Activated B cell treated with CpG ODN at 0.5 μM for 24 hours (primary cell): ENCODE data around the gene SAFB. TPM values are rescaled to one million over a fixed set of nuclear protein-coding genes. Genes with fewer than 3 reads are reported as not detected.
A peak's percentile ranks its signal among the peaks of the same experiment; 100 is the strongest.

ENCODE experiments used
- ATAC-seq: fragments of 200-7000 bp; cut with Tn5 transposase; one replicate; pipeline ENCODE4 v1.10.0; 2021; ENCODE audit warnings: low read depth, mild to moderate bottlenecking, moderate library complexity
- CTCF ChIA-PET: fragments of 350-600 bp; sonication (Branson Sonifier 250); formaldehyde crosslinking; loops from one replicate; lab custom pipeline; 2021; ENCODE audit warnings: antibody characterized with exemption; lab: Charles Lee
- POLR2A ChIA-PET: fragments of 350-600 bp; sonication (Branson Sonifier 250); formaldehyde crosslinking; loops from one replicate; lab custom pipeline; 2021; ENCODE audit warnings: antibody characterized with exemption; lab: Charles Lee
- DNase-seq: peaks from one replicate; pipeline ENCODE4 v3.0.0; 2022
- H3K27ac Mint-ChIP-seq: one replicate; pipeline ENCODE4 v1.8.0; 2020; ENCODE audit warnings: mixed read lengths
- H3K27me3 Mint-ChIP-seq: one replicate; pipeline ENCODE4 v1.8.0; 2021; ENCODE audit warnings: mixed read lengths
- H3K36me3 Mint-ChIP-seq: one replicate; pipeline ENCODE4 v1.8.0; 2021; ENCODE audit warnings: low read depth, mixed read lengths
- H3K4me1 Mint-ChIP-seq: one replicate; pipeline ENCODE4 v1.8.0; 2021; ENCODE audit warnings: mixed read lengths
- H3K4me3 Mint-ChIP-seq: one replicate; pipeline ENCODE4 v1.8.0; 2020; ENCODE audit warnings: mild to moderate bottlenecking, mixed read lengths
- H3K9me3 Mint-ChIP-seq: one replicate; pipeline ENCODE4 v1.8.0; 2020; ENCODE audit warnings: mixed read lengths
- intact Hi-C: fragments of 100-400 bp; cut with micrococcal nuclease; formaldehyde crosslinking; loops from one replicate; pipeline ENCODE4 v1.15.1; 2024
- total RNA-seq: library from RNA; stranded (reverse); gene quantifications from 2 replicates; pipeline ENCODE4 v1.2.3, GENCODE V29; 2022
- TF ChIP-seq, protein P1 (sequence below): fragments of 200-600 bp; IDR thresholded peaks from one replicate; pipeline ENCODE4 v1.8.0; 2022; ENCODE audit warnings: antibody characterized with exemption, mild to moderate bottlenecking

The SAFB gene
- total RNA-seq, 1 donor from 2014 or later = 171 TPM

DNA sequence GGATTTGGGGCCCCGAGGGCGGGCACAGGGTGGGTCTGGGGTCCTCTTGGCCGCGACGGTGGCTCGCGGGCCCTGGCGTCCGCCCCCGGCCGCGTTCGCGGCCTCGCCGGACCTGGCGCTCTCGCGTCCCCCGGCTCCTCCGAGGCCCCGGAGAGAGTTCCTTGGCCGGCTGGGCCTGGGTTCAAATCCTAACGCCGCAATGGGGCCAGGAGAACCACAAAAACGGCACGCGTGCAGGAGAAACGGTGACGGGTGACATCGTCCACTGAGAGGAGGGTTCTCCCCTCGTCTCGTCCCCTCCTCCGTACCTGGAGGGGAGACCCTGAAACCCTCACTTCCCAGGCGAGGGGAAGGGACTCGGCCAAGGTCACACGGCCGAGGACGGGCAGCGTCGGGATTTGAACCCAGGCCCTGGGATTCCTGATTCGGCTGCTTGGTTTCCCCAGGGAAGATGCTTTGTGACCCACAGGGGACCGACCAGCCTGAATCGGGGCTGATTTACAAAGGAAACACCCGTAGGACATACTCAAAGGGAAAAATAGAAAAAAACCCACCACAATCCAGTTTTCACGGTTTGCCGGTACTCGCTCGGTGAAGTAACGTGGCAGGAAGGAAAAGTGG lies 624 bp downstream of the SAFB start:
- peak overlapping the region; percentile 99 for H3K27ac Mint-ChIP-seq
- peaks cover 82% of the 10 kb centered on the region for H3K4me1 Mint-ChIP-seq

DNA sequence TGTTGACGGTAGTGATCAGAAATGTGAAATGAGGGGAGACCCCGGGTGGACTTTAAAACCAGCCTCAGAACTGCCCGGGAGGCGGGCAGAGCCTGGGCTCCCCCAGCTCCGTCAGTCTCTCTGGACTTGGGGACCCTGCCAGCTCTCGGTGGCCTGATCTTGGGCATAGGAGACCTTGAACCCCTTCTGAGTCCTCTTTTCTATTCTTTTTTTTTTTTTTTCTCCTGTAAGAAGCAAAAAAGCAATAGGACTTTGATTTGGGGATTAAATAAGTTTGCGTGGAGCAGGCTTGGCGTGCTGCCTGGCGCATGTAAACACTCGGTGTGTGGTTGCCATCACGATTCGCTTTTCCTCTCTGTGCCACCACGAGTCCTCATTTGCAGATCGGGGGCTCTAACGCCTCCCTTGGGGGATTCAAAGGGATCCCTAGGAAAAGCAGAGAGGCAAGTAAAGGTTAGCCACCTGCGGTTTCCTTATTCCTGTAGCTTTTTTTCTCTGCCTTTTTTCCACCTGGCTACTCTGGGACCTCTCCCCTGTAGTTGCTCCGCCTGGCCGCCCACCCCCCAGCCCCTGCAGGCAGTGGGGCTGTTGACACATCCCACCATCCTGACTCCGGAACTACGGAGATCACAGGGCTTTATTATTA lies 1.3 kb downstream of the SAFB start:
- ATAC-seq (no peak), DNase-seq (no peak)
- intact Hi-C loops = loop anchor here (5.0 kb wide), 3 partner anchors 168 to 902 kb away; partner anchors contain the start of genes DPP9, DUS3L, NDUFA11 and VMAC
- ChIA-PET CTCF (no interaction called here), POLR2A (interaction anchor here (0.5 to 3.7 kb wide), 7 partner anchors 51 to 1617 kb away, joined by 4 to 57 read pairs (median 5); partner anchors contain the start of gene RPL36)
- Mint-ChIP-seq H3K36me3 (peaks cover 78% of the 10 kb centered on the region), H3K9me3 (no peaks in the 10 kb centered on the region), H3K27ac (peak overlapping the region; percentile 99), H3K27me3 (peaks cover 2% of the 10 kb centered on the region), H3K4me3 (peak overlapping the region; percentile 100), H3K4me1 (peaks cover 82% of the 10 kb centered on the region)
- TF ChIP-seq, protein P1, sequence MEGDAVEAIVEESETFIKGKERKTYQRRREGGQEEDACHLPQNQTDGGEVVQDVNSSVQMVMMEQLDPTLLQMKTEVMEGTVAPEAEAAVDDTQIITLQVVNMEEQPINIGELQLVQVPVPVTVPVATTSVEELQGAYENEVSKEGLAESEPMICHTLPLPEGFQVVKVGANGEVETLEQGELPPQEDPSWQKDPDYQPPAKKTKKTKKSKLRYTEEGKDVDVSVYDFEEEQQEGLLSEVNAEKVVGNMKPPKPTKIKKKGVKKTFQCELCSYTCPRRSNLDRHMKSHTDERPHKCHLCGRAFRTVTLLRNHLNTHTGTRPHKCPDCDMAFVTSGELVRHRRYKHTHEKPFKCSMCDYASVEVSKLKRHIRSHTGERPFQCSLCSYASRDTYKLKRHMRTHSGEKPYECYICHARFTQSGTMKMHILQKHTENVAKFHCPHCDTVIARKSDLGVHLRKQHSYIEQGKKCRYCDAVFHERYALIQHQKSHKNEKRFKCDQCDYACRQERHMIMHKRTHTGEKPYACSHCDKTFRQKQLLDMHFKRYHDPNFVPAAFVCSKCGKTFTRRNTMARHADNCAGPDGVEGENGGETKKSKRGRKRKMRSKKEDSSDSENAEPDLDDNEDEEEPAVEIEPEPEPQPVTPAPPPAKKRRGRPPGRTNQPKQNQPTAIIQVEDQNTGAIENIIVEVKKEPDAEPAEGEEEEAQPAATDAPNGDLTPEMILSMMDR = no peak

More for the DNA sequence above, 624 bp downstream of the SAFB start:
- peaks cover 2% of the 10 kb centered on the region for H3K27me3 Mint-ChIP-seq
- no peak for DNase-seq
- TF ChIP-seq, protein P1 = no peak
- ATAC-seq = no peak
- intact Hi-C loops = loop anchor here (1.0 to 5.0 kb wide), 7 partner anchors 64 to 901 kb away; partner anchors contain the start of genes DPP9, DUS3L, FEM1A and NDUFA11
- H3K4me3 Mint-ChIP-seq = peak overlapping the region; percentile 100
- peaks cover 78% of the 10 kb centered on the region for H3K36me3 Mint-ChIP-seq
- POLR2A ChIA-PET = interaction anchor here (0.5 to 3.7 kb wide), 25 partner anchors 9 to 1757 kb away, joined by 3 to 57 read pairs (median 5); partner anchors contain the start of genes CATSPERD, DPP9, DUS3L and FEM1A
- CTCF ChIA-PET = interaction anchor here (3.4 kb wide), 1 partner anchor 66 kb away, joined by 11 read pairs; the partner anchor contains the start of gene RPL36
- H3K9me3 Mint-ChIP-seq = no peaks in the 10 kb centered on the region

DNA sequence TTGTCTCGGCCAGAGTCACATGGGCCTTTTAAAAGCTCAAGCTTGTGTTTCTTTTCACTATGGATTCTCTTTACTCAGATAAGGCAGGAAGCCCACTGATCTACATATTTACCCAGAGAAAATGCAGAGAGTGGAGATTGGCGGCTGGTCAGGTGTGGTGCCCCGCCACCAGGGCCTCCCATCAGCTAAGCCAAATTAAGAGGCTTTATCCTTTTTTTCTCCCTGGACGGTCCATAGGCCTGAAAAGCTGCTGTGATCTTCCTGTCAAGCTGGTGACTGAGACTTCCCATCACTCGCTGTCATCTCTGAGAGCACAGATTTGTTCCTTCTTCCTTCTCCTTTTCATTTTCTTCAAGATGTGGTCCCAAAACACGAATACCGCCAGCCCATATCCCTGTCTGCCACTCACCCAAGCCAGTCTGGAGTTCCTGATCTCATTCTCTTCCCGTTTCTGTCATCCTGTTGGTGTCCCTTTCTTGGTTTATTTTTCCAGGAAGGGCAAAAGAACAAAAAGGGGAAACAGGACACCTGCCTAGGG lies 1.9 kb downstream of the SAFB start:
- peak overlapping the region; percentile 100 for H3K4me3 Mint-ChIP-seq
- peaks cover 83% of the 10 kb centered on the region for H3K4me1 Mint-ChIP-seq
- H3K9me3 Mint-ChIP-seq = no peaks in the 10 kb centered on the region
- ChIA-PET POLR2A (interaction anchor here (0.6 to 3.7 kb wide), 7 partner anchors 50 to 1618 kb away, joined by 3 to 57 read pairs (median 4); partner anchors contain the start of gene RPL36), CTCF (no interaction called here)
- intact Hi-C loops = loop anchor here (5.0 kb wide), 3 partner anchors 167 to 903 kb away; partner anchors contain the start of genes DPP9, DUS3L, NDUFA11 and VMAC
- TF ChIP-seq, protein P1 = no peak
- ATAC-seq = no peak
- H3K27me3 Mint-ChIP-seq = peaks cover 2% of the 10 kb centered on the region
- peak overlapping the region; percentile 99 for H3K27ac Mint-ChIP-seq
- H3K36me3 Mint-ChIP-seq = peaks cover 80% of the 10 kb centered on the region
- no peak for DNase-seq

DNA sequence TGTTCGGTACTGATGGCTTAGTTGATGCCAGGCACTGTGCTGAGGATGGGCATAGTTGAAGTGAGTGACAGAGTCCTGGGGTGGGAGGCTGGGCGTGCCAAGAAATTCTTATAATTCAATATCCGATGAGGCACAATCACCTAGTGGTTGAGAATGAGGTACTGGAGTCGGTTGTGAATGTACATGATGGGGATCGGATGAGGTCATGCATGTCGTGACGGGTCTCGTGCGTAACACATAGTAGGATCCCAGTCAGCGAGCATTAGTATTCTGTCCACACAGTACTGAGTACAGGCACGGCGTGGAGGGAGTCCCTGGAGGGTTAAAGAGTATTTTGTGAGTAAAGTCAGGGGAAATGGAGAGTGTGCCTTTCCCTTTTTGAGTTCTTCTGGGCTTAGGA lies 2.8 kb downstream of the SAFB start:
- ATAC-seq (no peak), DNase-seq (no peak)
- ChIA-PET POLR2A (interaction anchor here (0.5 to 3.7 kb wide), 4 partner anchors 53 to 1768 kb away, joined by 3 to 57 read pairs (median 7); partner anchors contain the start of gene RPL36), CTCF (interaction anchor here (1.7 kb wide), 1 partner anchor 64 kb away, joined by 3 read pairs; the partner anchor contains the start of gene RPL36)
- peak overlapping the region; percentile 100 for H3K4me3 Mint-ChIP-seq
- peaks cover 80% of the 10 kb centered on the region for H3K4me1 Mint-ChIP-seq
- H3K27ac Mint-ChIP-seq = peak overlapping the region; percentile 71
- peaks cover 79% of the 10 kb centered on the region for H3K36me3 Mint-ChIP-seq
- H3K27me3 Mint-ChIP-seq = peaks cover 2% of the 10 kb centered on the region
- intact Hi-C loops = no loop called here
- H3K9me3 Mint-ChIP-seq = no peaks in the 10 kb centered on the region
- TF ChIP-seq, protein P1 = no peak
